ENCODE results near the gene CAVIN2.

Gene CAVIN2

GRCh38 chr2:191836853-191837769, 9.8 kb downstream of the CAVIN2 start:
- TF ChIP-seq CTCF (IDR thresholded peaks at IDR 0.05): no peak
- H3K27ac ChIP-seq: no peak overlapping the region

DNA sequence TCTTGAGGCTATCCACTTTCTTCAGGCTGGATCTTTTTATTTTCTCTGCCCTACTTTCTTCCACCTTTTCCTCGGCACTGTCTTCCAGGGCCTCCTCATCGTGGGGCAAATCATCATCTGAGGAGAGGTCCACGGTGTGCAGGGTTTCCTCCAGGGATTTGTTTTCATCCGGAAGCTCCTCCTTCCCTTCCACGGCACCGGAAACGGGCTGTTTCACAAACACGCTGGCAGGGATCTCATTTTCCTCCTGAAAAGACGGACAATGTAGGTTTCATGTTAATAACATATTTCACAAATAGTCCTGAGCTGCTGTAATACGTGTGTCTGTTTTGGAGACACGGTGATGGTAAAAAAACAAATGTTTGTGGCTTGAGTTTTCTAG, 10.4 kb downstream of the CAVIN2 start:
- Histone ChIP-seq H3K4me1 (ENCODE audit: control insufficient read depth in 1 of 2, insufficient read depth in 1 of 2, low read depth in 1 of 2, low read length in 1 of 2) (no peaks in the 10 kb centered on the region), H3K9me3 (no peaks in the 10 kb centered on the region), H3K27me3 (no peaks in the 10 kb centered on the region), H3K27ac (no peak overlapping the region), H3K36me3 (no peaks in the 10 kb centered on the region), H3K4me3 (ENCODE audit: low read depth in 1 of 2, low read length in 1 of 2) (no peak overlapping the region)
- no peak for TF ChIP-seq CTCF (IDR thresholded peaks at IDR 0.05)

More at GRCh38 chr2:191836853-191837769, 9.8 kb downstream of the CAVIN2 start:
- H3K9me3 ChIP-seq: no peaks in the 10 kb centered on the region
- no peak overlapping the region for H3K4me3 ChIP-seq (ENCODE audit: low read depth in 1 of 2, low read length in 1 of 2)
- no peaks in the 10 kb centered on the region for H3K4me1 ChIP-seq (ENCODE audit: control insufficient read depth in 1 of 2, insufficient read depth in 1 of 2, low read depth in 1 of 2, low read length in 1 of 2)
- no peaks in the 10 kb centered on the region for H3K36me3 ChIP-seq
- no peaks in the 10 kb centered on the region for H3K27me3 ChIP-seq

GRCh38 chr2:191835539-191836350, 11.1 kb downstream of the CAVIN2 start:
- Histone ChIP-seq H3K4me3 (ENCODE audit: low read depth in 1 of 2, low read length in 1 of 2) (no peak overlapping the region), H3K4me1 (ENCODE audit: control insufficient read depth in 1 of 2, insufficient read depth in 1 of 2, low read depth in 1 of 2, low read length in 1 of 2) (no peaks in the 10 kb centered on the region), H3K36me3 (no peaks in the 10 kb centered on the region), H3K27me3 (no peaks in the 10 kb centered on the region), H3K27ac (no peak overlapping the region), H3K9me3 (no peaks in the 10 kb centered on the region)
- TF ChIP-seq CTCF (IDR thresholded peaks at IDR 0.05): no peak

GRCh38 chr2:191835100-191835499, 11.8 kb downstream of the CAVIN2 start:
- no peak overlapping the region for H3K27ac ChIP-seq
- no peak overlapping the region for H3K4me3 ChIP-seq (ENCODE audit: low read depth in 1 of 2, low read length in 1 of 2)
- no peaks in the 10 kb centered on the region for H3K36me3 ChIP-seq
- H3K9me3 ChIP-seq: no peaks in the 10 kb centered on the region
- TF ChIP-seq CTCF (IDR thresholded peaks at IDR 0.05): no peak
- no peaks in the 10 kb centered on the region for H3K27me3 ChIP-seq
- H3K4me1 ChIP-seq (ENCODE audit: control insufficient read depth in 1 of 2, insufficient read depth in 1 of 2, low read depth in 1 of 2, low read length in 1 of 2): no peaks in the 10 kb centered on the region

GRCh38 chr2:191833356-191833755, 13.5 kb downstream of the CAVIN2 start:
- Histone ChIP-seq H3K27ac (no peak overlapping the region), H3K27me3 (no peaks in the 10 kb centered on the region), H3K4me1 (ENCODE audit: control insufficient read depth in 1 of 2, insufficient read depth in 1 of 2, low read depth in 1 of 2, low read length in 1 of 2) (no peaks in the 10 kb centered on the region), H3K4me3 (ENCODE audit: low read depth in 1 of 2, low read length in 1 of 2) (no peak overlapping the region), H3K9me3 (no peaks in the 10 kb centered on the region), H3K36me3 (no peaks in the 10 kb centered on the region)
- no peak for TF ChIP-seq CTCF (IDR thresholded peaks at IDR 0.05)
